HepG2 (cell line): ENCODE results near the gene VSTM5. TPM values are rescaled to one million over a fixed set of nuclear protein-coding genes. Genes with fewer than 3 reads are reported as not detected.

ENCODE experiments used
- ATAC-seq: fragments of 200-7000 bp; cut with Tn5 transposase; 3 replicates; pipeline ENCODE4 v1.9.1; 2020; ENCODE audit warnings: mild to moderate bottlenecking, moderate library complexity
- BruUV-seq: library from RNA; stranded (reverse); fragments of 400-500 nt; replicated peaks from 2 replicates; lab custom pipeline; 2021; lab: Mats Ljungman, UMichigan
- CTCF ChIA-PET: fragments of 300-600 bp; formaldehyde crosslinking; extraction: SDS; loops from one replicate; lab custom pipeline; 2021; ENCODE audit warnings: low total read pairs, inconsistent platforms, low intra/inter-chr PET ratio; lab: Yijun Ruan, JAX
- POLR2A ChIA-PET: fragments of 350-600 bp; sonication (Branson Sonifier 250); formaldehyde crosslinking; loops from one replicate; lab custom pipeline; 2020; ENCODE audit warnings: antibody characterized with exemption, inconsistent platforms; lab: Yijun Ruan, JAX
- DNase-seq: peaks from one replicate; pipeline ENCODE4 v3.0.0-alpha.2; 2015; ENCODE audit warnings: low spot score
- FAIRE-seq: peaks from 3 replicates; lab custom pipeline; 2011; peaks lifted over from hg19 to GRCh38; lab: Jason Lieb, UNC
- H2AFZ ChIP-seq: one replicate; pipeline ENCODE4 v1.6.1; 2011; ENCODE audit warnings: low read length, inconsistent platforms
- H3K27ac ChIP-seq: fragments of 300-600 bp; 3 replicates; pipeline ENCODE4 v1.8.0; 2011; ENCODE audit warnings: mixed run types, mild to moderate bottlenecking, mixed read lengths, low read length, inconsistent platforms; ENCODE audit not compliant: insufficient read depth; ENCODE audit errors: extremely low read length
- H3K27me3 ChIP-seq, 2 experiments: fragments of 200-600 bp in 1 of 2; 2 replicates in 1 of 2; 3 replicates in 1 of 2; pipeline versions ENCODE4 v1.6.0 to v1.8.0; 2011; ENCODE audit warnings: low read length in 2 of 2, mild to moderate bottlenecking in 2 of 2, moderate library complexity in 2 of 2, inconsistent platforms in 1 of 2; ENCODE audit not compliant: insufficient read depth in 2 of 2, control insufficient read depth in 1 of 2
- H3K36me3 ChIP-seq, 2 experiments: fragments of 200-600 bp in 1 of 2; replicated peaks in 1 of 2; 2 replicates in 1 of 2; 3 replicates in 1 of 2; pipeline versions ENCODE4 v1.5.1 to v1.8.0; 2011; ENCODE audit warnings: low read length in 2 of 2, inconsistent platforms in 1 of 2; ENCODE audit not compliant: insufficient read depth in 2 of 2, control insufficient read depth in 1 of 2
- H3K4me1 ChIP-seq: 2 replicates; pipeline ENCODE4 v1.5.1; 2012; ENCODE audit warnings: low read length, inconsistent platforms; ENCODE audit not compliant: insufficient read depth
- H3K4me2 ChIP-seq: 2 replicates; pipeline ENCODE4 v1.6.0; 2011; ENCODE audit warnings: low read depth, low read length, inconsistent platforms
- H3K4me3 ChIP-seq, 3 experiments: fragments of 200-600 bp in 1 of 3; sonication (generic), shearing (Covaris generic) in 1 of 3; replicated peaks in 1 of 3; 2 replicates each; pipeline ENCODE4 v1.5.1; 2011 to 2016; ENCODE audit warnings: low read length in 3 of 3, inconsistent platforms in 2 of 3, low read depth in 2 of 3, mild to moderate bottlenecking in 2 of 3, control low read depth in 1 of 3, mixed read lengths in 1 of 3; ENCODE audit not compliant: insufficient read depth in 1 of 3
- H3K79me2 ChIP-seq: one replicate; pipeline ENCODE4 v1.6.1; 2011; ENCODE audit warnings: low read length, inconsistent platforms; ENCODE audit not compliant: insufficient read depth
- H3K9ac ChIP-seq: 2 replicates; pipeline ENCODE4 v1.6.0; 2011; ENCODE audit warnings: mild to moderate bottlenecking, low read depth, low read length, inconsistent platforms; ENCODE audit not compliant: insufficient read depth
- H3K9me3 ChIP-seq: 2 replicates; pipeline ENCODE4 v1.5.1; 2012; ENCODE audit warnings: mild to moderate bottlenecking, low read length
- H4K20me1 ChIP-seq: 2 replicates; pipeline ENCODE4 v1.6.0; 2011; ENCODE audit warnings: inconsistent platforms, mild to moderate bottlenecking, low read length, moderate library complexity; ENCODE audit not compliant: insufficient read depth
- ARNTL ChIP-seq: sonication (generic); formaldehyde crosslinking; IDR thresholded peaks from 2 replicates; pipeline ENCODE4 v1.4.0; 2020; ENCODE audit warnings: mild to moderate bottlenecking, missing genetic modification reagents
- SALL2 ChIP-seq: sonication (generic); formaldehyde crosslinking; IDR thresholded peaks from 2 replicates; pipeline ENCODE4 v1.8.1; 2023; ENCODE audit warnings: mild to moderate bottlenecking, missing genetic modification reagents, inconsistent platforms
- SRSF1 ChIP-seq: fragments of 200-400 bp; formaldehyde crosslinking; optimal IDR thresholded peaks from 2 replicates; pipeline ENCODE3; 2017; ENCODE audit warnings: mild to moderate bottlenecking, low read depth, low read length, moderate library complexity
- TP53 ChIP-seq: sonication (generic); formaldehyde crosslinking; conservative IDR thresholded peaks from 2 replicates; pipeline ENCODE4 v1.4.0; 2020; ENCODE audit warnings: missing genetic modification reagents
- ZFP37 ChIP-seq: sonication (generic); formaldehyde crosslinking; IDR thresholded peaks from 2 replicates; pipeline ENCODE4 v1.4.0; 2020; ENCODE audit warnings: missing genetic modification reagents, borderline replicate concordance
- ZNF256 ChIP-seq: sonication (generic); formaldehyde crosslinking; conservative IDR thresholded peaks from 2 replicates; pipeline ENCODE4 v1.4.0; 2020; ENCODE audit warnings: missing genetic modification reagents
- ZSCAN12 ChIP-seq: sonication (generic); formaldehyde crosslinking; IDR thresholded peaks from 2 replicates; pipeline ENCODE4 v1.9.0; 2021; ENCODE audit warnings: mild to moderate bottlenecking, missing genetic modification reagents
- WGBS: methylation state at CpG from one replicate; pipeline ENCODE4 v1.1.6; 2017; ENCODE audit warnings: low lambda C conversion rate; 5-methylcytosine and 5-hydroxymethylcytosine counted together
- in situ Hi-C: cut with HindIII; loops from 2 replicates; pipeline ENCODE4 v1.10.0; 2017; ENCODE audit warnings: low pct_unique_long_range_greater_than_20kb; ENCODE audit not compliant: extremely low pct_ligation_motif_present
- intact Hi-C: fragments of 100-400 bp; cut with micrococcal nuclease; formaldehyde crosslinking; loops from one replicate; pipeline ENCODE4 v1.10.0; 2022; ENCODE audit not compliant: unreplicated experiment
- polyA plus RNA-seq, 8 experiments: library from polyadenylated mRNA; depleted of rRNA in 3 of 8; stranded (reverse) in 7 of 8; unstranded in 1 of 8; fragments of >200 nt; fragmentation: Illumina TruSeq in 4 of 8; extraction: Trizol in 4 of 8; gene quantifications; 2 replicates each; pipeline versions ENCODE4 v1.2.1 to v1.2.3, GENCODE V29; 2011 to 2016; ENCODE audit warnings: low read depth in 4 of 8, missing spikeins in 1 of 8, mixed read lengths in 1 of 8; ENCODE audit not compliant: insufficient read depth in 1 of 8
- total RNA-seq, 5 experiments: library from RNA; depleted of rRNA; stranded (reverse); fragments of >200 nt; fragmentation: Illumina TruSeq; extraction: Trizol; gene quantifications; 2 replicates each; pipeline ENCODE4 v1.2.3, GENCODE V29; 2016; ENCODE audit warnings: low read depth in 1 of 5
- TF ChIP-seq, protein P1 (sequence below): sonication (generic); formaldehyde crosslinking; conservative IDR thresholded peaks from 2 replicates; pipeline ENCODE4 v1.4.0; 2020; ENCODE audit warnings: missing genetic modification reagents
- TF ChIP-seq, protein P2 (sequence below), 2 experiments: sonication (generic) in 1 of 2; formaldehyde crosslinking in 1 of 2; IDR thresholded peaks; 2 replicates each; pipeline versions ENCODE4 v1.6.1 to v1.9.0; 2014 to 2022; ENCODE audit warnings: antibody characterized with exemption in 1 of 2, borderline replicate concordance in 1 of 2, inconsistent platforms in 1 of 2, low read depth in 1 of 2, missing genetic modification reagents in 1 of 2
- TF ChIP-seq, protein P3 (sequence below): sonication (generic); formaldehyde crosslinking; IDR thresholded peaks from 2 replicates; pipeline ENCODE4 v1.4.0; 2020; ENCODE audit warnings: mild to moderate bottlenecking, low read depth, missing genetic modification reagents
- TF ChIP-seq, protein P4 (sequence below): sonication (generic); formaldehyde crosslinking; IDR thresholded peaks from 2 replicates; pipeline ENCODE4 v1.4.0; 2020; ENCODE audit warnings: missing genetic modification reagents, borderline replicate concordance

The VSTM5 gene
- total and polyA plus RNA-seq, 2 of the 13 experiments (the other 11 are each of a cell fraction or from before 2014, with no cell fraction given): not detected

DNA sequence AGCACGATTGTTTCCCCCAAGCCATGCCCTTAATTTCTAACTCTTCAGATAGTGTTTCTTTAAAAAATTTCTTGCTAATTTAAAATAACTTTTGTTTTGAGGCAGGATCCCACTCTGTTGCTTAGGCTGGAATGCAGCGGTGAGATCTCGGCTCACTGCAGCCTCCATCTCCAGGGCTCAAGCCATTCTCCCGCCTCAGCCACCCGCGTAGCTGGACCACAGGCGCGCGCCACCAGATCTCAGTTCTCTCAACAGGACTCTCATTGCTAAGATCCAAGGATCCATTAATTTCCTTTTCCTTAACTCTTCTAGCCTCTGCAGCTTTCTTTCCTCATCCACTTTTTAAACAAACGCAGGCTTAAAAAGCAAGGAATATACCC is 66.7 kb downstream of the VSTM5 start:
- no peaks in the 10 kb centered on the region for H3K9me3 ChIP-seq
- ATAC-seq (peak; percentile 65), DNase-seq (no peak), FAIRE-seq (no peak)
- intact Hi-C loops: loop anchor here (1.0 kb wide), 1 partner anchor 41 kb away; no protein-coding TSS in a partner anchor
- peaks cover 0 to 7% of the 10 kb centered on the region in 2 experiments; a peak in 1 of 5 replicates for H3K36me3 ChIP-seq
- no TSS peak for BruUV-seq
- peaks cover 48% of the 10 kb centered on the region for H3K79me2 ChIP-seq
- H3K9ac ChIP-seq: peak overlapping the region; percentile 91
- no peaks in the 10 kb centered on the region; a peak in 1 of 5 replicates for H3K27me3 ChIP-seq
- peaks cover 35% of the 10 kb centered on the region for H4K20me1 ChIP-seq
- in situ Hi-C loops: loop anchor here (5.0 kb wide), 1 partner anchor 41 kb away; the partner anchor contains the start of genes C11orf54 and TAF1D
- WGBS: 2% methylated on average over 10 of the region's 10 CpGs
- peak overlapping the region; percentile 71 for H2AFZ ChIP-seq
- peak overlapping the region; percentile 72 for H3K4me2 ChIP-seq
- H3K27ac ChIP-seq: peak overlapping the region; percentile 90
- ChIA-PET CTCF (no interaction called here), POLR2A (interaction anchor here (0.7 to 1.7 kb wide), 26 partner anchors 9 to 345 kb away, joined by 3 to 114 read pairs (median 4); partner anchors contain the start of genes C11orf54, CEP295, PANX1 and TAF1D)
- peaks cover 32% of the 10 kb centered on the region for H3K4me1 ChIP-seq
- peak overlapping the region; percentile 85 to 93 (median 93) for H3K4me3 ChIP-seq
- TF ChIP-seq ZNF256 (CRISPR knock-in tag) (peak; percentile 73; the same call in 1 of the 2 replicates), ZSCAN12 (CRISPR knock-in tag) (0 out of 2 replicates have a peak, but pooled peaks have one; percentile 73), SRSF1 (peak; percentile 4), ARNTL (CRISPR knock-in tag) (no peak), SALL2 (CRISPR knock-in tag) (no peak), ZFP37 (CRISPR knock-in tag) (peak; percentile 66; the same call in 1 of the 2 replicates), TP53 (CRISPR knock-in tag) (peak; percentile 75; the same call in 1 of the 2 replicates)
- TF ChIP-seq, protein P1, sequence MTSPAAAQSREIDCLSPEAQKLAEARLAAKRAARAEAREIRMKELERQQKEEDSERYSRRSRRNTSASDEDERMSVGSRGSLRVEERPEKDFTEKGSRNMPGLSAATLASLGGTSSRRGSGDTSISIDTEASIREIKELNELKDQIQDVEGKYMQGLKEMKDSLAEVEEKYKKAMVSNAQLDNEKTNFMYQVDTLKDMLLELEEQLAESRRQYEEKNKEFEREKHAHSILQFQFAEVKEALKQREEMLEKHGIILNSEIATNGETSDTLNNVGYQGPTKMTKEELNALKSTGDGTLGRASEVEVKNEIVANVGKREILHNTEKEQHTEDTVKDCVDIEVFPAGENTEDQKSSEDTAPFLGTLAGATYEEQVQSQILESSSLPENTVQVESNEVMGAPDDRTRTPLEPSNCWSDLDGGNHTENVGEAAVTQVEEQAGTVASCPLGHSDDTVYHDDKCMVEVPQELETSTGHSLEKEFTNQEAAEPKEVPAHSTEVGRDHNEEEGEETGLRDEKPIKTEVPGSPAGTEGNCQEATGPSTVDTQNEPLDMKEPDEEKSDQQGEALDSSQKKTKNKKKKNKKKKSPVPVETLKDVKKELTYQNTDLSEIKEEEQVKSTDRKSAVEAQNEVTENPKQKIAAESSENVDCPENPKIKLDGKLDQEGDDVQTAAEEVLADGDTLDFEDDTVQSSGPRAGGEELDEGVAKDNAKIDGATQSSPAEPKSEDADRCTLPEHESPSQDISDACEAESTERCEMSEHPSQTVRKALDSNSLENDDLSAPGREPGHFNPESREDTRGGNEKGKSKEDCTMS (CRISPR knock-in tag): no peak
- TF ChIP-seq, protein P2, sequence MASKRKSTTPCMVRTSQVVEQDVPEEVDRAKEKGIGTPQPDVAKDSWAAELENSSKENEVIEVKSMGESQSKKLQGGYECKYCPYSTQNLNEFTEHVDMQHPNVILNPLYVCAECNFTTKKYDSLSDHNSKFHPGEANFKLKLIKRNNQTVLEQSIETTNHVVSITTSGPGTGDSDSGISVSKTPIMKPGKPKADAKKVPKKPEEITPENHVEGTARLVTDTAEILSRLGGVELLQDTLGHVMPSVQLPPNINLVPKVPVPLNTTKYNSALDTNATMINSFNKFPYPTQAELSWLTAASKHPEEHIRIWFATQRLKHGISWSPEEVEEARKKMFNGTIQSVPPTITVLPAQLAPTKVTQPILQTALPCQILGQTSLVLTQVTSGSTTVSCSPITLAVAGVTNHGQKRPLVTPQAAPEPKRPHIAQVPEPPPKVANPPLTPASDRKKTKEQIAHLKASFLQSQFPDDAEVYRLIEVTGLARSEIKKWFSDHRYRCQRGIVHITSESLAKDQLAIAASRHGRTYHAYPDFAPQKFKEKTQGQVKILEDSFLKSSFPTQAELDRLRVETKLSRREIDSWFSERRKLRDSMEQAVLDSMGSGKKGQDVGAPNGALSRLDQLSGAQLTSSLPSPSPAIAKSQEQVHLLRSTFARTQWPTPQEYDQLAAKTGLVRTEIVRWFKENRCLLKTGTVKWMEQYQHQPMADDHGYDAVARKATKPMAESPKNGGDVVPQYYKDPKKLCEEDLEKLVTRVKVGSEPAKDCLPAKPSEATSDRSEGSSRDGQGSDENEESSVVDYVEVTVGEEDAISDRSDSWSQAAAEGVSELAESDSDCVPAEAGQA (IDR thresholded peaks at IDR 0.05; ENCODE audit: low read depth): no peak
- TF ChIP-seq, protein P2 (CRISPR knock-in tag; IDR thresholded peaks at IDR 0.05; ENCODE audit: borderline replicate concordance): 0 out of 2 replicates have a peak, but pooled peaks have one; percentile 59
- TF ChIP-seq, protein P3, sequence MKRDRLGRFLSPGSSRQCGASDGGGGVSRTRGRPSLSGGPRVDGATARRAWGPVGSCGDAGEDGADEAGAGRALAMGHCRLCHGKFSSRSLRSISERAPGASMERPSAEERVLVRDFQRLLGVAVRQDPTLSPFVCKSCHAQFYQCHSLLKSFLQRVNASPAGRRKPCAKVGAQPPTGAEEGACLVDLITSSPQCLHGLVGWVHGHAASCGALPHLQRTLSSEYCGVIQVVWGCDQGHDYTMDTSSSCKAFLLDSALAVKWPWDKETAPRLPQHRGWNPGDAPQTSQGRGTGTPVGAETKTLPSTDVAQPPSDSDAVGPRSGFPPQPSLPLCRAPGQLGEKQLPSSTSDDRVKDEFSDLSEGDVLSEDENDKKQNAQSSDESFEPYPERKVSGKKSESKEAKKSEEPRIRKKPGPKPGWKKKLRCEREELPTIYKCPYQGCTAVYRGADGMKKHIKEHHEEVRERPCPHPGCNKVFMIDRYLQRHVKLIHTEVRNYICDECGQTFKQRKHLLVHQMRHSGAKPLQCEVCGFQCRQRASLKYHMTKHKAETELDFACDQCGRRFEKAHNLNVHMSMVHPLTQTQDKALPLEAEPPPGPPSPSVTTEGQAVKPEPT (CRISPR knock-in tag): 0 out of 2 replicates have a peak, but pooled peaks have one; percentile 17
- TF ChIP-seq, protein P4, sequence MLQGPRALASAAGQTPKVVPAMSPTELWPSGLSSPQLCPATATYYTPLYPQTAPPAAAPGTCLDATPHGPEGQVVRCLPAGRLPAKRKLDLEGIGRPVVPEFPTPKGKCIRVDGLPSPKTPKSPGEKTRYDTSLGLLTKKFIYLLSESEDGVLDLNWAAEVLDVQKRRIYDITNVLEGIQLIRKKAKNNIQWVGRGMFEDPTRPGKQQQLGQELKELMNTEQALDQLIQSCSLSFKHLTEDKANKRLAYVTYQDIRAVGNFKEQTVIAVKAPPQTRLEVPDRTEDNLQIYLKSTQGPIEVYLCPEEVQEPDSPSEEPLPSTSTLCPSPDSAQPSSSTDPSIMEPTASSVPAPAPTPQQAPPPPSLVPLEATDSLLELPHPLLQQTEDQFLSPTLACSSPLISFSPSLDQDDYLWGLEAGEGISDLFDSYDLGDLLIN (CRISPR knock-in tag): 0 out of 2 replicates have a peak, but pooled peaks have one; percentile 36
